RWPE2 (cell line): ENCODE data around the gene MAP3K15.
"Not testable (repeated sequence)": the region's sequence is repeated elsewhere in the genome, so short reads cannot be mapped to it uniquely, and the experiment has no call there.

Experiments used
- ATAC-seq: fragments of 200-7000 bp; cut with Tn5 transposase; 3 replicates; pipeline ENCODE4 v1.9.1; 2021; ENCODE audit warnings: low read depth
- DNase-seq: peaks from one replicate; pipeline ENCODE4 v3.0.0-alpha.2; 2020; ENCODE audit warnings: low spot score
- H3K27ac ChIP-seq: fragments of 450-650 bp; 2 replicates; pipeline ENCODE4 v1.5.1; 2017; ENCODE audit warnings: mild to moderate bottlenecking; ENCODE audit not compliant: poor library complexity, severe bottlenecking
- H3K27me3 ChIP-seq: fragments of 250-450 bp; sonication (Bioruptor Pico); 2 replicates; pipeline ENCODE4 v1.5.1; 2021; ENCODE audit warnings: mild to moderate bottlenecking, moderate library complexity; ENCODE audit not compliant: insufficient read depth, poor library complexity, severe bottlenecking
- H3K36me3 ChIP-seq: fragments of 250-450 bp; sonication (Bioruptor Pico); 2 replicates; pipeline ENCODE4 v1.5.1; 2020; ENCODE audit warnings: low read depth, mild to moderate bottlenecking, moderate library complexity
- H3K4me1 ChIP-seq: fragments of 250-450 bp; sonication (Bioruptor Pico); 2 replicates; pipeline ENCODE4 v1.5.1; 2021; ENCODE audit warnings: mild to moderate bottlenecking, moderate library complexity; ENCODE audit not compliant: insufficient read depth, poor library complexity, severe bottlenecking
- H3K4me3 ChIP-seq: fragments of 250-450 bp; sonication (Bioruptor Pico); 2 replicates; pipeline ENCODE4 v1.5.1; 2021; ENCODE audit warnings: mild to moderate bottlenecking, moderate library complexity; ENCODE audit not compliant: severe bottlenecking
- H3K9me3 ChIP-seq: fragments of 250-450 bp; sonication (Bioruptor Pico); 2 replicates; pipeline ENCODE4 v1.5.1; 2021; ENCODE audit warnings: mild to moderate bottlenecking, moderate library complexity; ENCODE audit not compliant: severe bottlenecking
- TF ChIP-seq, protein P1 (sequence below): fragments of 450-650 bp; IDR thresholded peaks from one replicate; pipeline ENCODE4 v1.5.1; 2017; ENCODE audit warnings: mild to moderate bottlenecking, moderate library complexity; ENCODE audit not compliant: poor library complexity, severe bottlenecking

Gene MAP3K15

DNA sequence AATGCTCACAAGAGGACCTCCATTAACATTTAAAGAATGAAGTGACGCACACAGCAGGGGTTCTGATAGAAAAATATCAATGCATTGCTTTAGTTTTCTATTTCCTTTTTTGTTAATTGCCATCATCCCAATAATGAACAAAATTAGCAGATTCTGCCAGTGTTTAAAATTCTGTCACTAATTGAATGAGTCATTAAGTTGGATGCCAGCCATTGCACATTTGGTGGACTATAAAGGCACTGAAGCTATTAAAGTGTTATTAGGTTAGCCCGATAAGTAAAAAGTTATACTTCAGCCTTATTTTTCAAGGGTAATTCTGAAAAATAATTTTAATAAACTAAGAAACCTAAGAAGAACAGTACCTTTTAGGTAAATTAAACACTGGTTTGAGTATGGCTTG is 53.1 kb downstream of the MAP3K15 start:
- ATAC-seq: no peak
- TF ChIP-seq, protein P1, sequence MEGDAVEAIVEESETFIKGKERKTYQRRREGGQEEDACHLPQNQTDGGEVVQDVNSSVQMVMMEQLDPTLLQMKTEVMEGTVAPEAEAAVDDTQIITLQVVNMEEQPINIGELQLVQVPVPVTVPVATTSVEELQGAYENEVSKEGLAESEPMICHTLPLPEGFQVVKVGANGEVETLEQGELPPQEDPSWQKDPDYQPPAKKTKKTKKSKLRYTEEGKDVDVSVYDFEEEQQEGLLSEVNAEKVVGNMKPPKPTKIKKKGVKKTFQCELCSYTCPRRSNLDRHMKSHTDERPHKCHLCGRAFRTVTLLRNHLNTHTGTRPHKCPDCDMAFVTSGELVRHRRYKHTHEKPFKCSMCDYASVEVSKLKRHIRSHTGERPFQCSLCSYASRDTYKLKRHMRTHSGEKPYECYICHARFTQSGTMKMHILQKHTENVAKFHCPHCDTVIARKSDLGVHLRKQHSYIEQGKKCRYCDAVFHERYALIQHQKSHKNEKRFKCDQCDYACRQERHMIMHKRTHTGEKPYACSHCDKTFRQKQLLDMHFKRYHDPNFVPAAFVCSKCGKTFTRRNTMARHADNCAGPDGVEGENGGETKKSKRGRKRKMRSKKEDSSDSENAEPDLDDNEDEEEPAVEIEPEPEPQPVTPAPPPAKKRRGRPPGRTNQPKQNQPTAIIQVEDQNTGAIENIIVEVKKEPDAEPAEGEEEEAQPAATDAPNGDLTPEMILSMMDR: no peak
- no peaks in the 10 kb centered on the region for H3K9me3 ChIP-seq

DNA sequence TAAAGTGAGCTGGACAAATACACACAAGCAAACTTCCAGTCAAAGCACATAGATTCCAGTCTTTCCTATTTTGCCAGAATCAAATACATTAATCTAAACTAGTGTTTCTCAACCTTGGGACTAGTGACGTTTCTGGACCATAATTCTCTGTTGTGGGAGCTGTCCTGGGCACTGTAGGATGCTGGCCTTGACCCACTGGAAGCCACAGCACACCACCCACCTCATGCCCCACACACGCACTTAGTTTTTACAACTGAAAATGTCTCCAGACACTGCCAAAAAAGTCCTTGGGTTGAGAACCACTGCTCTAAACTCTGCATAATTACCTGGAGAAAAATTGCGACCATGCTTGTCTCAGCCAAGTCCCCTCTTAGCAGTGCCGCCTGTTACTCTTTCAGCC is 57.6 kb downstream of the MAP3K15 start:
- Histone ChIP-seq H3K27me3 (no peaks in the 10 kb centered on the region), H3K9me3 (no peaks in the 10 kb centered on the region), H3K4me3 (no peak overlapping the region), H3K27ac (no peak overlapping the region), H3K4me1 (no peaks in the 10 kb centered on the region), H3K36me3 (no peaks in the 10 kb centered on the region)
- TF ChIP-seq, protein P1: no peak
- ATAC-seq: no peak
- DNase-seq: no peak

More for the DNA sequence above, 53.1 kb downstream of the MAP3K15 start:
- no peak overlapping the region for H3K4me3 ChIP-seq
- no peak overlapping the region for H3K27ac ChIP-seq
- H3K36me3 ChIP-seq: no peaks in the 10 kb centered on the region
- DNase-seq: no peak
- H3K27me3 ChIP-seq: no peaks in the 10 kb centered on the region
- H3K4me1 ChIP-seq: no peaks in the 10 kb centered on the region

DNA sequence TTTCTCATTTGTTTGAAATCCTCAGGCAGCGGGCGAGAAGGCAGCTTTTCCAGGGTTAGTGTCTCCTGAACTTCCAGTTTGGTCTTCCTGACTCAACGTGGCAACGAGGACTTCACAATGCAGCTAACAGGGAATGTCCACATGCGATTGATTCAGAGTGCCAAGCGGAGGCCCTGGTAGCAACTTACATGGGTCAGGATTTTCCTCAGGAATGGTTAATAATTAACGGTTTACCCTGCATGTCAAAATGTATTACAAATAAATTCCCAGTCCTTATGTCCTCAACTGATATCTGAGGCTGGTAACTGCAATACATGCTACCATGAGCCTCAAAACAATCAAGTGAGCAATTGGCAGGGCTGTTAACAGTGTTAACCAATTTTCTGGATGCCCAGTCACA is 67.2 kb downstream of the MAP3K15 start:
- DNase-seq: no peak

DNA sequence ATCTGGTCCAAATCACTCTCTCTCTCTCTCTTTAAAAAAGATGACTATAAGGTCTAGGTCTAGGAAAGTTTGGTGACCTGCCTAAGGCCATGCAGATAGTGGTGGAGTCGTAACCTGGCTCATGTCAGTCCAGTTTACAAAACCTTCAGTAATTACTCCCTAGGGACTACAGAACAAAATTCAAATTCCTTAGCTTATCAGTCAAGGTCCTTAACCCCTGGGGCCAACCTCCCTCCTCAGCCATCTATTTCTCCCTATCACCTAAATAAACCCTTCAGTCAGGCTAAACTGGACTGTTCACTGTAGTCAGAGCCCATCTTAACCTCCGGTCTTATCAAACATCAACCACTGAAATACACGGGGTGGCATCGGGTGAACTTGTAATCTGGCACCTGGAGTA is 68.9 kb downstream of the MAP3K15 start:
- no peak for DNase-seq
- H3K27ac ChIP-seq: no peak overlapping the region
- no peak for ATAC-seq
- H3K4me3 ChIP-seq: no peak overlapping the region
- TF ChIP-seq, protein P1: no peak
- H3K9me3 ChIP-seq: no peaks in the 10 kb centered on the region
- H3K36me3 ChIP-seq: no peaks in the 10 kb centered on the region
- no peaks in the 10 kb centered on the region for H3K4me1 ChIP-seq
- H3K27me3 ChIP-seq: no peaks in the 10 kb centered on the region

More for the DNA sequence above, 67.2 kb downstream of the MAP3K15 start:
- Histone ChIP-seq H3K9me3 (no peaks in the 10 kb centered on the region), H3K4me3 (no peak overlapping the region), H3K27ac (no peak overlapping the region), H3K36me3 (no peaks in the 10 kb centered on the region), H3K27me3 (no peaks in the 10 kb centered on the region), H3K4me1 (no peaks in the 10 kb centered on the region)
- TF ChIP-seq, protein P1: no peak
- no peak for ATAC-seq

DNA sequence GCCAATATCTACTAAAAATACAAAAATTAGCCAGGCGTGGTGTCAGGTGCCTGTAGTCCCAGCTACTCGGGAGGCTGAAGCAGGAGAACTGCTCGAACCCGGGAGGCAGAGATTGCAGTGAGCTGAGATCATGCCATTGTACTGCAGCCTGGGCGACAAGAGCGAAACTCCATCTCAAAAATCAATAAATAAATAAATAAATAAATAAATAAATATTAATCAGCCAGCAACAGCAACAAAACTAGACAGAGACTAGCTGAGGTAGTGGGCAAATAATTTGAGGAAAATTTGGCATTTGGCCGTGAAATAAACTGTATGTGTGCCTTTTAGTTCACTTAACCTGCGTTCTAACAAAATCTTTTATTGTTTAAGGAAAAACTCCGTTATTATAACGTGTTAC is 69.5 kb downstream of the MAP3K15 start:
- H3K4me1 ChIP-seq, DNase-seq, ATAC-seq, H3K27me3 ChIP-seq, H3K9me3 ChIP-seq, H3K4me3 ChIP-seq, H3K36me3 ChIP-seq, H3K27ac ChIP-seq: not testable (repeated sequence)
